HG03432 (cell line): ENCODE results near the gene DUSP8.

Experiments used
- ATAC-seq: cut with Tn5 transposase; IDR thresholded peaks from one replicate; pipeline ENCODE4 v1.9.1; 2021; ENCODE audit warnings: mild to moderate bottlenecking, moderate library complexity; ENCODE audit not compliant: unreplicated experiment

Gene DUSP8

GRCh38 chr11:1567052-1567720, 4.9 kb downstream of the DUSP8 start:
- ATAC-seq: no peak

GRCh38 chr11:1566381-1567051, 5.6 kb downstream of the DUSP8 start:
- no peak for ATAC-seq

GRCh38 chr11:1565904-1566247, 6.2 kb downstream of the DUSP8 start:
- no peak for ATAC-seq

GRCh38 chr11:1565173-1565903, 6.7 kb downstream of the DUSP8 start:
- no peak for ATAC-seq

GRCh38 chr11:1564535-1565172, 7.4 kb downstream of the DUSP8 start:
- no peak for ATAC-seq

- no peak for ATAC-seq
Measured at GRCh38 chr11:1563697-1564534, 8.2 kb downstream of the DUSP8 start.

- no peak for ATAC-seq
Measured at GRCh38 chr11:1563149-1563638, 8.9 kb downstream of the DUSP8 start.

- ATAC-seq: no peak
Measured at GRCh38 chr11:1562469-1563148, 9.5 kb downstream of the DUSP8 start.

GRCh38 chr11:1561955-1562354, 10.1 kb downstream of the DUSP8 start:
- ATAC-seq: no peak

- ATAC-seq: no peak
Measured at GRCh38 chr11:1561266-1561665, 10.8 kb downstream of the DUSP8 start.

GRCh38 chr11:1560649-1561251, 11.3 kb downstream of the DUSP8 start:
- ATAC-seq: no peak

- ATAC-seq: no peak
Measured at GRCh38 chr11:1560002-1560648, 11.9 kb downstream of the DUSP8 start.

GRCh38 chr11:1559111-1559951, 12.7 kb downstream of the DUSP8 start:
- no peak for ATAC-seq

- ATAC-seq: no peak
Measured at GRCh38 chr11:1558775-1559110, 13.3 kb downstream of the DUSP8 start.

GRCh38 chr11:1557904-1558774, 13.9 kb downstream of the DUSP8 start:
- ATAC-seq: no peak

- no peak for ATAC-seq
Measured at GRCh38 chr11:1557051-1557884, 14.8 kb downstream of the DUSP8 start.
